Activated T-helper 1 cell treated with anti-CD3 and anti-CD28 coated beads, Interleukin-12 subunit alpha, Interleukin-12 subunit beta, Interleukin-2, Interleukin-4 antibody, amounts not matched to agents 30 ng/mL and 10 ng/mL and 1 ng/mL, durations not matched to agents 14 hours and 24 hours and 36 hours (primary cell): Measurements from ENCODE around the gene ZNF737. TPM values are rescaled to one million over a fixed set of nuclear protein-coding genes. Genes with fewer than 3 reads are reported as not detected.
"Not testable (repeated sequence)": the region's sequence is repeated elsewhere in the genome, so short reads cannot be mapped to it uniquely, and the experiment has no call there.

Source experiments
- DNase-seq: peaks from one replicate; pipeline ENCODE4 v3.0.0; 2021; ENCODE audit warnings: low spot score
- H3K27ac Mint-ChIP-seq: one replicate; pipeline ENCODE4 v1.8.0; 2021; ENCODE audit warnings: mild to moderate bottlenecking, mixed read lengths
- H3K27me3 Mint-ChIP-seq: one replicate; pipeline ENCODE4 v1.8.0; 2022; ENCODE audit warnings: mild to moderate bottlenecking, moderate library complexity, mixed read lengths; ENCODE audit not compliant: insufficient read depth
- H3K36me3 Mint-ChIP-seq: one replicate; pipeline ENCODE4 v1.8.0; 2021; ENCODE audit warnings: low read depth, mixed read lengths
- H3K4me1 Mint-ChIP-seq: one replicate; pipeline ENCODE4 v1.8.0; 2021; ENCODE audit warnings: low read depth, mixed read lengths
- H3K4me3 Mint-ChIP-seq: one replicate; pipeline ENCODE4 v1.8.0; 2021; ENCODE audit warnings: mild to moderate bottlenecking, moderate library complexity, mixed read lengths
- H3K9me3 Mint-ChIP-seq: one replicate; pipeline ENCODE4 v1.8.0; 2021; ENCODE audit warnings: mixed read lengths
- intact Hi-C: fragments of 100-400 bp; cut with micrococcal nuclease; formaldehyde crosslinking; loops from one replicate; pipeline ENCODE4 v1.15.1; 2024
- total RNA-seq: library from RNA; stranded (reverse); gene quantifications from 2 replicates; pipeline ENCODE4 v1.2.3, GENCODE V29; 2022

The ZNF737 gene
- 4.6 and 5.5 TPM in 2 replicates for total RNA-seq

- DNase-seq, result peak; percentile 81
- Mint-ChIP-seq H3K4me1 (peaks cover 13% of the 10 kb centered on the region), H3K27me3 (no peaks in the 10 kb centered on the region), H3K36me3 (peaks cover 22% of the 10 kb centered on the region), H3K4me3 (peak within 1 kb of the TSS; percentile 97), H3K9me3 (peaks cover 52% of the 10 kb centered on the region), H3K27ac (peak within 1 kb of the TSS; percentile 94)
- intact Hi-C loops, result loop anchor here (1.0 to 5.0 kb wide), 4 partner anchors 211 to 517 kb away; partner anchors contain the start of genes ZNF66, ZNF714 and ZNF85
These were observed at the start of gene ZNF737 for GRCh38 chr19:20565321-20566018. Gene ZNF737, minus strand, starts transcription at chr19:20565781. Its CDS starts 141 bp downstream, at chr19:20565640.

- peaks cover 65% of the 10 kb centered on the region for H3K9me3 Mint-ChIP-seq
- H3K4me1 Mint-ChIP-seq, H3K27ac Mint-ChIP-seq: not testable (repeated sequence)
These were observed 49.4 kb upstream of the ZNF737 start for GRCh38 chr19:20614971-20615370.

GRCh38 chr19:20612711-20613316 is 47.2 kb upstream of the ZNF737 start:
- Mint-ChIP-seq H3K27ac (no peak overlapping the region), H3K36me3 (no peaks in the 10 kb centered on the region), H3K9me3 (peaks cover 72% of the 10 kb centered on the region), H3K27me3 (no peaks in the 10 kb centered on the region), H3K4me3 (no peak overlapping the region), H3K4me1 (no peaks in the 10 kb centered on the region)
- no peak for DNase-seq
- intact Hi-C loops, result no loop called here

More at GRCh38 chr19:20614971-20615370, 49.4 kb upstream of the ZNF737 start:
- DNase-seq, H3K4me3 Mint-ChIP-seq, H3K27me3 Mint-ChIP-seq, H3K36me3 Mint-ChIP-seq, intact Hi-C loops: not testable (repeated sequence)

DNA sequence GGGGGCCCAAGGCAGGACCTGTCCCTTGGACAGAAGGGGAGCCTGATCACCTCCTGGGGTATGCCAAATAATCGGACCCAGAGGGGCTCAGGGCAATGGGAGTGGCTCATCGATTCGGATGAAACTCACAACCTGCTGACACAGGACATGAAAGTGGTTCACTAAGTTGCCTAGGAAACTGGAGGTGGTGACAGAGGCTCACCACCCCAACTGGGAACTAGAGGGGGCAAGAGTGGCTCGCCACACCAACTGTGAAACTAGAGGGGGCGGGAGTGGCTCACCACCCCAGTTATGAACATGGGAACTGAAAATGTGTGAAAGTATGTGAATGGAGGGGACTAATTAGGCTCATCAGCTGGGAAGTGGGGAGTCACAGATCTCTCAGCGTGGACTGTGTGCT is 46.3 kb upstream of the ZNF737 start:
- no peak overlapping the region for H3K27ac Mint-ChIP-seq
- no peak for DNase-seq
- H3K4me1 Mint-ChIP-seq, result no peaks in the 10 kb centered on the region
- H3K4me3 Mint-ChIP-seq, result no peak overlapping the region
- H3K9me3 Mint-ChIP-seq, result peaks cover 66% of the 10 kb centered on the region
- H3K36me3 Mint-ChIP-seq, result no peaks in the 10 kb centered on the region
- no peaks in the 10 kb centered on the region for H3K27me3 Mint-ChIP-seq
- intact Hi-C loops, result no loop called here

- Mint-ChIP-seq H3K36me3 (no peaks in the 10 kb centered on the region), H3K9me3 (peaks cover 57% of the 10 kb centered on the region)
These were observed 42.4 kb upstream of the ZNF737 start for GRCh38 chr19:20607943-20608342.

GRCh38 chr19:20558571-20558970 is 7.0 kb downstream of the ZNF737 start:
- Mint-ChIP-seq H3K9me3 (peaks cover 59% of the 10 kb centered on the region), H3K36me3 (peaks cover 44% of the 10 kb centered on the region), H3K4me3 (no peak overlapping the region), H3K4me1 (peaks cover 5% of the 10 kb centered on the region), H3K27me3 (no peaks in the 10 kb centered on the region), H3K27ac (no peak overlapping the region)
- DNase-seq, result no peak
- intact Hi-C loops, result no loop called here

More at GRCh38 chr19:20607943-20608342, 42.4 kb upstream of the ZNF737 start:
- intact Hi-C loops, result no loop called here
- Mint-ChIP-seq H3K4me1 (no peaks in the 10 kb centered on the region), H3K27me3 (no peaks in the 10 kb centered on the region), H3K4me3 (no peak overlapping the region), H3K27ac (no peak overlapping the region)
- no peak for DNase-seq

- intact Hi-C loops, result no loop called here
- DNase-seq, result no peak
These were observed 7.6 kb downstream of the ZNF737 start for GRCh38 chr19:20558011-20558410.

GRCh38 chr19:20544667-20545333 is 20.8 kb downstream of the ZNF737 start:
- intact Hi-C loops, H3K4me1 Mint-ChIP-seq, DNase-seq, H3K4me3 Mint-ChIP-seq, H3K27ac Mint-ChIP-seq, H3K27me3 Mint-ChIP-seq: not testable (repeated sequence)
- peaks cover 62% of the 10 kb centered on the region for H3K9me3 Mint-ChIP-seq
- H3K36me3 Mint-ChIP-seq, result peaks cover 42% of the 10 kb centered on the region

More at GRCh38 chr19:20558011-20558410, 7.6 kb downstream of the ZNF737 start:
- Mint-ChIP-seq H3K27me3 (no peaks in the 10 kb centered on the region), H3K27ac (no peak overlapping the region), H3K9me3 (peaks cover 60% of the 10 kb centered on the region), H3K4me1 (peaks cover 5% of the 10 kb centered on the region), H3K4me3 (no peak overlapping the region), H3K36me3 (peaks cover 45% of the 10 kb centered on the region)

GRCh38 chr19:20530303-20530702 is 35.3 kb downstream of the ZNF737 start:
- H3K4me1 Mint-ChIP-seq, H3K27me3 Mint-ChIP-seq, H3K36me3 Mint-ChIP-seq, intact Hi-C loops, H3K4me3 Mint-ChIP-seq, H3K27ac Mint-ChIP-seq, DNase-seq: not testable (repeated sequence)
- H3K9me3 Mint-ChIP-seq, result peaks cover 51% of the 10 kb centered on the region

GRCh38 chr19:20513189-20513904 is 52.2 kb downstream of the ZNF737 start:
- Mint-ChIP-seq H3K27me3 (no peaks in the 10 kb centered on the region), H3K9me3 (peaks cover 69% of the 10 kb centered on the region)

GRCh38 chr19:20503476-20503875 is 62.1 kb downstream of the ZNF737 start:
- no peaks in the 10 kb centered on the region for H3K27me3 Mint-ChIP-seq
- H3K27ac Mint-ChIP-seq, result no peak overlapping the region
- peaks cover 70% of the 10 kb centered on the region for H3K9me3 Mint-ChIP-seq
- no peaks in the 10 kb centered on the region for H3K4me1 Mint-ChIP-seq
- DNase-seq, result no peak
- no peaks in the 10 kb centered on the region for H3K36me3 Mint-ChIP-seq
- H3K4me3 Mint-ChIP-seq, result no peak overlapping the region
- intact Hi-C loops, result no loop called here

More at GRCh38 chr19:20513189-20513904, 52.2 kb downstream of the ZNF737 start:
- no peaks in the 10 kb centered on the region for H3K4me1 Mint-ChIP-seq
- H3K4me3 Mint-ChIP-seq, result no peak overlapping the region
- no peaks in the 10 kb centered on the region for H3K36me3 Mint-ChIP-seq
- no peak for DNase-seq
- intact Hi-C loops, result no loop called here
- H3K27ac Mint-ChIP-seq, result no peak overlapping the region
